Stimulated activated CD4-positive, alpha-beta T cell treated with anti-CD3 and anti-CD28 coated beads, Interleukin-1b, Interleukin-23, amount 100 ng/mL, for 4 hours (primary cell): ENCODE data around the gene CATSPER3.

ENCODE experiments used
- DNase-seq, 2 donors: peaks; one replicate each; pipeline ENCODE4 v3.0.0-alpha.2; 2020; ENCODE audit warnings: low read depth in 2 of 2

Gene CATSPER3

DNA sequence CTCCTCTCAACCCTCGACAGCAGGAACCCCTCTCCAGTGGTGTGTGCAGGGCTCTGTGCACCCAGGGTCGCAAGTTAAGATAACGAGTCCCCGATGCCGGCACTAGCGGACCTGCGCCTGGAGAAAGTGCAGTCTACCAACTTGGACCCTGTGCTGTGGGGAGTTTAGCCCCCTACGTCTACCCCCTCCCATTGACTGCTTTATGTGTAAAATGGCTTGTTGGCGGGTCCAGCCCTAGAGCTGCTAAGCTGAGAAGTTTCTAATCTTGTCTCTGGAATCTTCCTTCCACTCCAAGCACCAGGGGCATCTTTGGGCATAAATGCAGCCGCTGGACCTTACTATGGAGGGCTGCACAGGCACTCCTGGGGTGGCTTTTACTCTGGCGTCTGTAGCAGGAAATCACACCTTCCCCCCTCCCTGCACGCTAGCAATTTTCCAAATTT is 73.5 kb downstream of the CATSPER3 start:
- DNase-seq: no peak

DNA sequence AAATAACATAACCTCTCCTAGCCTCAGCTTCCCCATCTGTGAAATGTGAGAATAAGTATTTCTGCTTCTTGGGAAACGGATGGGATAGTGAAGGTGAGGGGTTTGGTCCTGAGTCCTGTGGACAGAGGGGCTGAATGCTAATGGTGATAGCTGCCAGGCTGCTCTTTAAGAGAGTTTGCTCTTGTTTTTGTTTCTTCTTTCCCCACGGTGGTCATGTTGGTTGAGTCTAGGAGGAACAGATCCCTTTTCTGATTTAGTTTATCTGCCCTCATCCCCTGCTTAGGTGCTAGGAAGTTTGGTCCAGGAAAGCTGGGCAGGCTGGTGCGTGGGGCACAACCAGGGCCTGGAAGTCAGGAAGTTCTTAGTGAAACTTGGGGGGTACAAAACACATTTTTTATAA is 74.0 kb downstream of the CATSPER3 start:
- DNase-seq: no peak

DNA sequence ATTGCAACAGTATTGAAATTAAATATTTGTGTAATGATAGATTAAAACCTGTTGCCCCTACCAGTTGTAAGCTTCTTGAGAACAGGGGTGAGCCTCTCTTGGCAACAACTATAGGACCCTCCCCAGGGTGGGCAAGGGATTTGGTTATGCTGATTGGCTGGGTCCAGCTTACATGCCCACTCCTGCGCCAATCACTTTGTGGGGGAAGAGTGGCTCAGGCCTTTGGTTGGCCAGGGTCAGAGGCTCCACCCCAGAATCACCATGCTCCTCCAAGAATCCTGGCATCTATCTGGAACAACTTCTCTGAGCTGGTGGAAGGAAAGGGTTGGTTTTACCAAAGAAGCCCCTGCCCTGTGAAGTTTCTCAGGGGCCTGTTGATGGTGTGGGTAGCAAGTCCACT is 74.9 kb downstream of the CATSPER3 start:
- DNase-seq: no peak

DNA sequence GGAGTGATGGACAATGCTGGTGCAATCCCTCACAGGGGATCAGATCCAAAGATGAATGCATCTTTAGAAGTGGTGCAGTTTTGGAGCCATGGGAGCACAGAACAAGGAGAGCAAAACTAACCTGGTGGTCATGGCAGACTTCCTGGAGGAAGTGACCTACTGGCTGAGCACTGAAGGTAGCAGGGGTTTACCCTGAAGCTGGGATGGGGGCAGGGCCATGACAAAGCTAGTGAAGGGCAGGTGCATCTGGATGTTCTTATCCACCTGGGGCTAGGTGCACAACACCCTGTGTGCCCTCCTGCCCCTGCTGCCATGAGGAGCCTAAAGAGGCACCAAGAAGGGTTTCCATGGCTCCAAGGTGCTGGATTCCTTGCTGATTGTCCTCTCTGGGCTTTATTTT is 77.8 kb downstream of the CATSPER3 start:
- DNase-seq: no peak

DNA sequence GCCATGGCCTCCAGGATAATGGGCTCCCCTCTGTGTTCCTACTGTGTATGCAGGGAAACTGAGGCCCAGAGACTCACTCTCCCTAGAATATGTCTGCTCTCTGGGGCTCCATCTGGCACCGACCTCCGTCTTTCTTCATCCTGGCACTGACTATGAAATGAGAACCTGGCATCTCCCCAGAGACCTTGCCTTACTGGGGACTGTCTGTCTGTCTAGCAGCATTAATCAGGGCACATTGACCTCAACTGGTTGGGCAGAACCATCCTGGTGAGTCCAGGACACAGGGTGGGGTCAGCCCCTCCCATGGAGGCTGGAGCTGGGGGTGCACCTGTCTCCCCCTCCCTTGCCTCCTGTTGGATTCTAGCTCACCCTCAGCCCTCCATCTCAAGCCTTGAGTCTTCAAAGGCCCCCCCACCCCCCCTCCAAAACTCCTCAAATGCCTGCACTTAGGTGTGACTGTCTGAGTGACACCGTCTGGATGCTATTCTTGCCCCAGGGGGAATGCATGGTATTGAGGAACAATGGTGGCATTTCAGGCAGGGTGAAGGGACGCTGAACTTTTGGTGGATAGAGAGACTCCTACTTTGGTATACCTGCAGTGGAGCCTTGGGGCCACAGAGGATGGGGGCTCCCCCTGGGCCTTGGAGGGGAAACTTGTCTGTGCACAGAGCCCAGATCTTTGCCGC is 79.1 kb downstream of the CATSPER3 start:
- DNase-seq: no peak

DNA sequence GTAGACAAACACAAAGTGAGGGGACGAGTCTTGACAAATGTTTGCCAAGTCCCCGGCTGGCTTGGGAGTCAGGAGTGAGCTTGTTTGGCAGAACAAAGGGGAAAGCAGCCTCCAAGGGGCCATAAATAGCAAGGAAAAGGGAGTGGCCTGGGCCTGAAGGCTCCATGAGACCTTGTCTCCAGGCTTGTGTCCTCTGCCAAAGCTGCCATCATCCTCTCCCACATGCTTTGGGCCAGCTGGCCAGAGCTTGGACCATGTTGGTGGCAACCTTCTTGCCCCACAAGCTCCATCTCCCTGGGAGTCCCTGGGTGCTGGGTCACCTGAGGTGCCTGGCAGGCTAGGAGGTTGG is 79.6 kb downstream of the CATSPER3 start:
- DNase-seq: no peak

DNA sequence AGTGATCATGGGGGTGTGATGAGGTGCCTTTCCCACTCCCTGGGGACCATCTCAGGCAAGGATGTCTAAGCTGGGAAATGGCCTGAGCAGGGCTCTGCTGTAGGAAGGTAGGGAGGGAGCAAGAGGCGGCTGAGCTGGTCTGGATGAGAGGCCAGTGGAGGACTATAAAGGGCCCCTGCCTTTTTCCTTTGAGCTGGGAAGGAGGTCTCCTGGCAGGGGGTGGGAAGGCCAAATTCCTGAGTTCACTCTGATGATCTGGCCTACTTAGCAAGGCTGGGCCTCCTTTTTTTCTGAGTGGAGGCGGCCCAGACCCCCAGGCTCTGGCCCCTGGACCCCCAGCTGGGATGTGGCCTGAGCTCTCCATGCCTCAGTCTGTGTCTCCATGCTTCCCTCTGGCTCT is 80.6 kb downstream of the CATSPER3 start:
- no peak for DNase-seq

DNA sequence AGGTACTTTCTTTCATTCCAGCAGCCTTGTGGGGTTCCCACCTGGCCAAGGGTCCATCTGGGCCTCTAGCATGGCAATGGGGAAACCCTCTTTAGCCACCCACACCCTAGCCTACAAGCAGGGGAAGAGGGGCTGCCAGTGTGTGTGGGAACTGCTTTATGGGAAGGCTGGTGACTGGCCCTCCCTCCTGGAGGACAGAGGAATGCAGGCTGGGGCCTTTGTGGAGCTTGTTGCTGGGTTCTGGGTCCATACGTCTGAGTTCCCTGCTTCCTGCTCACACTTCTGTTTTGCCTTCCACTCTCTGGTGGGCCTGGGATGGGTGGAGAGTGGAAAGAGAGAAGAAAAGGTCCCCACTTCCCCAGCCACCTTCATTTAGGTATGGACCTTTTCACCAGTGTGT is 81.2 kb downstream of the CATSPER3 start:
- no peak for DNase-seq

DNA sequence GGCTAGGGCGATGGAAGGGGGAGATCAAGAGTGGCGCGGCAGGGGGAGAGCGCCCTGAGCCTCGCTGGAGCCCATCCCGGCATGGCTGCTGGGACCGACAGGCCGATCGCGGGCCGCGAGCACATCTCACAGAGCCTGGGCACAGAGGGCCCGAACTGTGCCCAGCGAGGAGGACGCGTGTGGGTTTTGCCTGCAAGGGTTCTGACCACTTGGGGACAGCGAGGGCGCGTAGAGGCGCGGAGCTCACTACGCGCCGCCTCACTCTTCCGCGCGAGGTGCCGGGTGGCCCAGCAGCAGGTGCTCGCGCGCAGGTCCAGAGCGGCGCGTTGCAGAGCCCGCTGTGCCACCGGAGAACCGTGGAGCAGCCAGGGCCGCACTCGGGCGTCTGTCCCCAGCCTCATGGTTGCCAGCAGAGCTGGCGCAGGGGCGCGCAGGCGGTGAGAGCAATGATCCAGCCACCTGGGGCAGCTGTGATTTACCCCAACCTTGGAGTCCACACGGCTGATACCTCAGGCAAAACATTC is 82.6 kb downstream of the CATSPER3 start:
- no peak for DNase-seq

DNA sequence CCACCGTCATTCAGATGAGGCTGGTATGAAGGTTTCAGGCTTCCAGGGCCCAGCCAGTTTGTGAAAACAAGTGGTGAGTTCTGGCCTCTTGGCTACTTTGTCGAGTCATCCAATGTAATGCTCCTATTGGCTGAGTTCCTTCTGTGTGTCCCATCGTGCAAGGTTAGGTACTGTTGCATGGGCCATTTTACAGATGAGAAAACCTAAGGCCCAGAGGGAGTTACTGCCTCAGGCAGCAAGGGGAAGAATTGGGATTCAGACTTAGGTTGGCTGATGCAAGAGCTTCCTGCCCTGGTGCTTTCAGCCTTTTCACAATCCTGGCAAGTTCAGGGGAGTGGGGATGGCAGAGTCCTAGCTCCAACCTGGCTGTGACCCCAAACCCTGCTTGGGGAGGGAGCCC is 83.7 kb downstream of the CATSPER3 start:
- no peak for DNase-seq

DNA sequence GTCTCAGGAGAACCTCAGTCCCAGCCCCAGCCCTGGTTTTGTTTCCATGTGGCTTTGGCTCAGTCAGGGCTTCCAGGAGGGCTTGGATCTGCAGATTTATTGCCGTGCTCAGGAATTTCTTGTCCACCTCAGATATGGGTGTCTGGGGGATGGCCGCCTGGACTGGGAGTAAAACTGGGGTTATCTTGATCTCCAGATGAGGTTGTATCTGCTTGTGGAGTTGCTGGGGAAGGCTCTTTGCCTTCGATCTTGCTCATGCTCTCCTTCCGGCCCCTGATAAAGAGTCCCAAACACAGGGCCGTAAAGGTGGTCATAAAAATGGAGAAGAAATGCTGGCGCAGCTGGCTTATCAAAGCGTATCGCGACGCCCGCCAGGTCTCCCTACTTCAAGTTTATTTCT is 84.2 kb downstream of the CATSPER3 start:
- no peak for DNase-seq

DNA sequence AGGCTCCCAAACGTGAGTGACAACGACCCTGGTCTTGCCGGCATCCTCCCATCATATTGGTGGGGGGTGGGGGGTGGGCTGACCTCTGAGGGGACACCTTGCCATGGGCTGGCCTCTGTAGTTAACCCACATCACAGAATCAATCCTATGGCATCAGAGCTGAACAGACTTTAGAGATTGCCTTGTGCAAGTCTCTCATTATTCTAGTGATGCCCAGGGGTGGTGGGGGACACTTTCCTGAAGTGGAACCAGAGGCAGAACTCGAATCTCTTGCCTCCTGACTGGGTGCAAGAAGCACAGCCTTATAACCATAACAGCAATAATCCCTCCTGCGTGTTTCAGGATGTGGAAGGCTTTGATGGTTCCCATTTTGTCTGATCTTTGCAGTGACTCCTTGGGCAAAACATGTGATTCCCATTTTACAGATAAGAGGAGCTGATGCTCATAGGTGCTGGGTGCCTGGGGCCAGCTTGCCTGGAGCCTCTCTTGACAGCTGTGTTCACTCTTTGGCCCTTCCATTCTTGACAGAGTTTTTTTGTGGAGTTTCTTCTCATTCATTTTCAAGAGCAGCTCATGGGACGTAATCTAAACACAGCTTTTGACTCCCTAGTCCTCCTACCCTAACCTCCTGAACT is 84.9 kb downstream of the CATSPER3 start:
- DNase-seq: no peak

DNA sequence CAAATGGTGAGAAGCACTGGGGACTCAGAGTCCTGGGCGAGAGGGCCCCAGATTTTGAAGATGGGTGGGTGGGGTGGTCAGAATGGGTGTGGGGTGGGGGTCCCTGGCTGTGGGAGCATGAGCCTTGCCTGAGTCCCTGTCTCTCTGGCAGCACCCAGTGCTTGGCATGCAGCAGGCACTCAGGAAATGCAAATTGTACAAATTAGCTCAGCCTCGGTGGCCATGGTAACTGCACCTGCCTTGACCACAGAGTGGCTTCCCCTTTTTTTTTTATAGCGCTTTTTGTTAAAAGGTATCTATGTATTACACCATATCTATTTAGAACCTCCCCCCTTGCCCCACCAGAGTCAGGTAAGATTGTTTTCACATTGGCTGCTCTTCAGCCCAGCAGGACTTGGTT is 85.6 kb downstream of the CATSPER3 start:
- no peak for DNase-seq

DNA sequence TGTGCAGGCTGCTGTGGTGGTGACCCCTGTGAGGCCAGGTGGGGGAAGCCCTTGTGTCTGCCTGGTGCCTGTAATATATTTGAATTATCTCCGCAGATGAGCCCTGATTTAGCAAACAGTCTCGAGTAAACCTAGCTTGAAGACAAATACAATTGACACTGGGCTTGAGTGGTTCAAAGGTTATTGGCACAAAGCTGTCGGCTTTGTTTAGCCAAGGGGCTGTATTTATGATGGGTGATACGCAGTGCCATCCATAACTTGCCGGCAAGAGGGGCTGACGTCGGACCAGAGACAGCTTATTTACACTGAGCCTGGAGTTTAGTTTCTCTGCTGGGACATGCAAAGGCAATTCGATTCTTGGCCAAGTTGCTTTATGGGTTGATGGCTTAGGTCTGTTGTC is 86.3 kb downstream of the CATSPER3 start:
- DNase-seq: no peak

DNA sequence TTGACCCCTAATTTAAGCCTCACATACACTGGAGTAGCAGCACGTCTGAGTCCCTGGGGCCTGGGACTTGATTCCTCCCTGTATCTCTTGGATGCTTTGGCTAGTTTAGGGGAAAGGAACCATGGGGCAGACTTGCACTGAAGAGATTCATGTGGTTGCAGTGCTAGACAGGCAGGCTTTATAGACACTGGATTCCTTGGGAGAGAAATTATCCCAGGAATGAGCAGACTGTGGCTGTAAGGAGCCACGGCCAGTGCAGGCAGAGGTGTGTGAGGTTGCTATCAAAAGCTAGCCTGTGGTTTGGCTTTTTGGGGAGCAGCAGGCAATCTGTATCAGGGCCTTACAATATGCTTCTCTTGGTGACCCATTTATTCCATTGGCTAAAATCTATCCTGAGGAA is 86.8 kb downstream of the CATSPER3 start:
- DNase-seq: no peak

DNA sequence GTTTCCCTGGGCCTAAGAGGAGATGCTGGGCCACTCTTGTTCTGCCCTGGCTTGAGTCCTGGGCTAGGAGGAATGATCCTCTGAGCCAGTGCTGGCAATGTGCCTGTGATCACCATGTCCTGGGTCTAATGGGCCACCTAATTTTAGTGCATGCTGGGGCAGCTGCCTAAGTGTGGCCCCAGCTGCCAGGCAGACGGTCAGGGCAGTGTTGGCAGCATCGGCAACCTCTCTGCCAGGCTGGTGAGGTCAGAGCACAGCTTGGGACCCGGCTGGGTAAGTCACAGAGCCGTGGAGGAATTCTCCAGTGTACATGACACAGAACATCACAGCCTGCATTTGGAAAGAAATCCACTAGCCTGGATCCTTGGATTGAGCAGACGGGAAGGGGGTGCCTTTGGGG is 87.7 kb downstream of the CATSPER3 start:
- DNase-seq: no peak

DNA sequence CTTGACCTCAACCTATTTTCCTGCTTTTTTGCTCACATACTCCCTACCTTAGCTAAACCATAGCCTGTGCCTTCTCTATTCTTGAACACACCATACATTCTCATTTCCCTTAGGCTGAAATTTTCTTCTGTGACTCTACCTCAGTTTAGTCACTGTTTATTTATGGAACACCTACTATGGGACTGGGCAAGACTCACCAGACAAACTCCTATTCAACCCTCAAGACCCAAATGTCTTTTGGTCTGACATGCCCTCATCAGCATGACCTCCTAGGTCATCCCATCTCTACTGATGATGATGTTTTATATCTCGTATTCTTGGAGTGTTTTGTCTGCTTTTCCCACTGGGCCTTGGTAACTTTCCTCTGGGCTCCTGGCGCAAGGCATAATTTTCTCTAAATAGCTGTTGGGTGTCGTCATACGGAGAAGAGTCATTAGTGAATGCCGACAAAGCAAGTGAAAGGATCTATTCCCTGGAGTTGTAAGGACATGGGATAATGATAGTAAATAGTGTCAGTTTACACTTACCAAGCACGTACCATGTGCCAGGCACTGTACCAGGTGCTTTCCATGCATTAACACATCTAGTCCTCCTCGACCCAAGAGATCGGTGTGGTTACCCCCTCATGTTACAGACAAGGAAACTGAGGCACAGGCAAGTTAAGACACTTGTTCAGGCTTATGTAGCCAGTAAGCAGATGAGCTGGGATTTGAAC is 88.8 kb downstream of the CATSPER3 start:
- DNase-seq: no peak

DNA sequence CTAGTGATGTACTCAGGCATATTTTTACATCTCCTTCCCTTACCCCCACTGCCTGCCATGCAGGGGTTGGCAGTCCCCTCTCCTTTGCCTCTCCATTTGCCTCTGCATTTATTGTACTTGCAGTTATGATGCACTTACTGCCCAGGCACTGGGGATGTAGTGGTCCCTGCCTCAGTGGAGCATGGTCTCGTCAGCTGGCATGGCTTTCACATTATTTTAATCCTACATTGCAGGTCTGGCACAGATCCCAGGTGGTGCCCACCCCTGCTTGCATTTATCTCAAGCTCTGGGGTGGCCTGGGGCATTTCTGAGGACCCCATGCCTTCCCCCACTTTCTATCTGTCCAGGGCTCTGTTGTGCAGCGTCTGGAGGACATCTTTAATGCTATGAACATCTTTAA is 89.5 kb downstream of the CATSPER3 start:
- no peak for DNase-seq

DNA sequence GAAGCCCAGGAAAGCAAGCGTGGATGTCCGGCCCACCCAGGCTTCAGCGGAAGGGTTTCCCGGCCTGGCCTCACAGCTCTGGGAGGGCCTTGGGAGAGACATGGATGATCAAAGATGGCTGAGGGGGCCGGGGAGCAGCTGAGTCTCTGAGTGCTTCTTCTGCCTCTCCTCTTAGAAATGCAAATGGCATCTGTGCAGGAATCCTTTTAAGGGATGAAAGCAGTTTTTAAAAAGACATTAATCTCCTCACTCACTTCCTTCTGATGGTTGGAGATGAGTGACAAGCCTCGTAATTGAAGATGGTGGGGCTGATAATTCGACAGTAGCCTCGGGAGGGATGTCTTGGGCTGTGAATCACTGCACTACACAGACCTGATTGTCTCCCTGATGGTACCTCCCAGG is 90.6 kb downstream of the CATSPER3 start:
- DNase-seq: no peak

DNA sequence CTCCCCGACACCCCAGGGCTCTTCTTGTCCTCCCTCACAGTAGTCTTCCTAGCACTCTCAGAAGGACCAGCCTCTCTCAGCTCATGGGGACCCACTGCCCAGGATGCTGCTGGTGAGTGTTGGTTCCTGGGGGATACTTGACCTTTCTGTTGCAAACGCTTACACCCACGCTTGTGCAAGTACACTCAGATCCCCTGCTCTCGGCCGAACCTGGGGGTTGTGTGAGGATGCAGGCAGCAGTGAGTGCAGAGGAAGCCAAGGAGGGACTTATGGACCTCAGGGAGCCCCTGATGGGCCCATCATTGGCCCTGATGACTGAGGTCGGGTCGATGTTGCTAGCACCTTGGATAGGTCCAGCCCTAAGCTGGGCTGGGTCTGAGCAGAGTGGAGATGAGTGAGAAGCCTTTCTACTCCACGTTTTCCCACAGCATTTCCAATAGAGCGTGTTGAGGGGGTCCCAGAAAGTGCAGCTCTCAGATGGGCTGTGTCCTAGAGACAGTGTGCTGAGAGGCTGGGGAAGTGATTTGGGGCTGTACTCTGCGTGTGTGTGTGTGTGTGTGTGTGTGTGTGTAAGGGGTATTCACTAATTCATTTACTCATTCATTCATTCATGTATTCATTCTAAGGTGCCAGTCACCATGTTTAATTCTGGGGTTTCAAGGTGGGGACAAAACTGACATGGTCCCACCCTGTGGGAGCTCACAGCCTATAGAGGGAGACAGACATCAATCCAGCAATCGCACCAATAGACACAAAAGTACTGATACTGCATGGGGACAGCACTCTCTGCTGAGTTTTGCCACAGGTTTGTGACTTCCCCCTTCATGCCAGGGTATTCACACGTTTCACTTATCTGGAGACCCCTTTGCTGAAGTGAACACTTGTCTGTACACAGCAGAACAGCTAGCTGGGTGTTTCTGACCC is 91.6 kb downstream of the CATSPER3 start:
- no peak for DNase-seq

DNA sequence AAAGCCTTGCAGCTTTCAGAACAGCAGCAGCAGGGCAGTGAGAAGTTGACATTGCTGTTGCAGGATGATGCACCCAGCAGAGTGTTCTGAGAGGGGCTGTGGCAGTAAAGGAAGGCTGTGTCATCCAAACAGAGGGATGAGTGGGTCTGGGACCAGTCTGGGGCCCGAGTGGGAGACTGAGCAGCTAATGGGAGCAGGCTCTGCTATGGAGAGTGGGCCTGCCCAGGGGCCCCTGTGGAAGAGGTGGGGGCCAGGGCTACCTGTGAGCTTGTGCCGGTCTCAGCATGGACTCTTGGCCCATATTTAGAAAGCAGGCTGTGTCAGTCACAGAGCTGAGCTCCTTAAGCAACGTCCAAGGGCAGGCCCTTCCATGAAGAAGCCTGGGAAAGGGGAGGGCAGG is 92.3 kb downstream of the CATSPER3 start:
- DNase-seq: no peak

DNA sequence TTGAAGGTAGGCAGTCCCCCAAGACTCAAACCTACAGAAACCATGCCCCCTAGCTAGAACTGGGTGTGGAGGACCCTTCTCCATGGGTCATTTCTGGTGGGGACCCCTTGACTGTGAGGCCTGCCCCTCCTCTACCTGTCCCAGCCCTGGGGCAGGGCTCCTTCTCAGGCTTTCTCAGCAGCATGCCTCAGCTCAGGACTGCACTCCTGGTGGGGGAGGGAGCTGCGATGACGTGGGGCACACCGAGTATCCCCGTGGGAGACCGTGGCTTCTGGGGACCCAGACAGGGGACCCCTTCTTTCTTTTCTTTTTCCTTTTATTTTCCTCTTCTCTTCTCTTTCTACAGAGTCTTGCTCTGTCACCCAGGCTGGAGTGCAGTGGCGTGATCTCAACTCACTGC is 93.3 kb downstream of the CATSPER3 start:
- no peak for DNase-seq
